Kidney glomerular epithelial cell (primary cell): Measurements from ENCODE around the gene ACKR1.
A peak's percentile ranks its signal among the peaks of the same experiment; 100 is the strongest.

Source experiments
- DNase-seq: peaks from one replicate; lab custom pipeline; 2025; lab: John Stamatoyannopoulos, UW

The ACKR1 gene

DNA sequence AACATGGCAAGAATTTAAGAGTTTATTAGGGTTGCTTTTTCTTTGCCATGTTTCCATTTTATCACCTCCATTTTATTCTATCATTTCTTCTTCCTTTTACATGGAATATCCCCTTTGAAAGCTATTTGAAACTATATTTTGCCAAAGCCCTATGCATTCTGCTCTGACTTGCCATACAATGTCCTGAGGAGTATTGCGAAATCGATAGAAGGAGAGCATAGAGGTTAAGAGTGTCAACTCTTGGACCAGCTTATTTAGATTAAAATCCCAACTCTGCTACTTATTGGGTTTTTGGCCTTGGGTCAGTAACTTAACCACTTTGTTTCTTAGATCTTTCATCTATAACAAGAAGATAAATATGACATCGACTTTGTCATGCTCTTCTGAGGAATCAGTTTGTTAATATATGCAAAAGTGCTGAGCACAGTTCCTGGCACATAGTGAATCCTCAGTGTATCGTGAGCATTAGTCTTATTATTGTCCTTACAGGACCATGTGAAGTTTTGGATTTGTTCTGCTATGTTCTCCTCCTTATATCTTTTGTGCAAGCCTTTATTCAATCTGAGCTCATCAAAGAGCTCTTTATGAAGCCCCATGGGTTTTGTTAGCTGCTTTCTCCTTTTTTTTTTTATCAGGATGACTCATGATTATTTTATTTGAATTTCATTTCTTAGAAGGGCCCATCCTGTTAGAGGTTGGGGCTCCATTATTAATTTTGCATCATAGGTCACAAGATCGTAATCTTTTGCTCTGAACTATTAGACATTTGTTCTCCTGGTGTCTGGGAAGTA, 17.6 kb downstream of the ACKR1 start:
- DNase-seq = no peak

DNA sequence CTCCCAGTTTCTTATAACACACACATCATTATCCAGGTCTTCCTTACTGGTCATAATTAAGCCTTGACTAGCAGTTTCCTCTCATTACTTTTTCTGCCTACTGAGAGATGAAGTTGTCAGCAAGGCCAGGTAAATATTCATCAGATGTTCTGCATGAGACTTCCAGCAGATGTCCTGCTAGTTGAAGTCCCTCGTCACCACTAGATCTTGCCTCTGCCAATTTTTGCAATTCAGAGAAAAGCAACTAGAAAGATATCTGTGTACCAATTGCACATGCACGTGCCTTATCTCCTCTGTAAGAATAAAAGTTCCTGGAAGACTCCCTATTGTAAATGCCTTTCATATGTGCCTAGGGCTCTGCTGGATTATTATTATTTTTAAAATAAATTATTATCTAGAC, 18.3 kb downstream of the ACKR1 start:
- no peak for DNase-seq

DNA sequence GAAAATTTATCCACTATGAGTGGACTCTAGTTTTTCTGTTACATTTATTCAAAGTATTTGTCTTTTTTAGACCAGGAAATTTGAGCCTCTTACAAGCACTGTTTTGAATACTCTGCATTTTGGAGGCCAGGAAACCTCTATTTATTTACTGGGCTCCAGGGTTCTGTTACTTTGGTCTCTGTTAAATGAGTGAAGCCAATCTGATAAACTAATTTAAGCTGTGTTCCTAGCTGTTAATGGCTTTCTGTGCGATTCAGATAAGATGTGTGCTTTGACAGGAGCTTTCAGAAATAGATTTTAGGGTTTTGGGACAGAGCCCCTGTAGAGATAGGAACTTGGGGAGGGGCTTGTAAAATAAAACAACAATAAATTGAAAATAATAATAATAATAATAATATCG, 23.9 kb downstream of the ACKR1 start:
- no peak for DNase-seq

DNA sequence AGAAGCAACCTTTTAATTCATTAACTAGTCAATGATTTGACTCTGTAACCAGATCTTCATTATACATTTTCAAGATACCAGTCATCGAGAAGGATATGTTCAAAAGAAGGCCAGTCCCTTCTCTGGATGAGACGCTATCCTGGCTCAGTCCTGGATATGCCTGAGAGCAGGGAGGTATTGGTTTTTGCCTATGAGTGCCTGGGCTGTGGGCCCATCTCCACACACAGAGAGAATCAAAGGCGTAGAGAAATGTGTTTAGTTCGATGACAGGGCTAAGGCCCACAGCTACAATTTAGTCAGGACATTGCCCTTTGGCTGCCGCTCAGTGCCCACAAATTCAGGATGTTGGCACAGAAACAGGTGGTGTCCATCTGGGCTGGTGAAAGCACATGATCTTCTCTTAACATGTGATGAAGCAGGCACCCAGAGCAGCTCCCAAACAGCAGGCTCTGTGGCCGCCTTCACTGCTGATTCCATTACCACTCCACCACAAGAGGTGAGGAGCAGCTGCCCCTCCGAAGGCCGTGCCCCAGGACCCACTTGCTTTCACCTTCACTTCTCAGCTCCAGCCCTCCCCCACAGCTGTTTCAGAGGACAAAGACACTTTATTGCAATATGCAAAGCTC, 24.7 kb downstream of the ACKR1 start:
- DNase-seq = no peak

DNA sequence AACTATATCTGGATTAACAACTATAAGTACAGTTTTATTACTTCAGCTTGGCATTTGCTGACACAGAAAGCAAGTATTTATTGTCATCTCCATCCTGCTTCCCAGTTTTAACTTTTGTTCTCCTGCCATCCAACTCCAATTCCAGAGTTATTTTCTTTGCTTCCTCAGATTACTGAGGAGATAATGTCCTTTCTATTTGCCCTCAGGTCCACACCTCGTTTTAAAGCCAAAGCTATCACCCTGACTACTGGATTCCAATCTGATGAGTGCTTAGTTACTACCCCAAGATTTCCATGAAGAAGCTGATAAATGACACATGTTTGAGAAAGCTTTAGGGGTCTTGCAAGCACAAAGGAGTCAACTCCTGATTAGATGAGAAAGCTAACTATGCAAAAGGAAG, 25.2 kb downstream of the ACKR1 start:
- peak; percentile 26 for DNase-seq

DNA sequence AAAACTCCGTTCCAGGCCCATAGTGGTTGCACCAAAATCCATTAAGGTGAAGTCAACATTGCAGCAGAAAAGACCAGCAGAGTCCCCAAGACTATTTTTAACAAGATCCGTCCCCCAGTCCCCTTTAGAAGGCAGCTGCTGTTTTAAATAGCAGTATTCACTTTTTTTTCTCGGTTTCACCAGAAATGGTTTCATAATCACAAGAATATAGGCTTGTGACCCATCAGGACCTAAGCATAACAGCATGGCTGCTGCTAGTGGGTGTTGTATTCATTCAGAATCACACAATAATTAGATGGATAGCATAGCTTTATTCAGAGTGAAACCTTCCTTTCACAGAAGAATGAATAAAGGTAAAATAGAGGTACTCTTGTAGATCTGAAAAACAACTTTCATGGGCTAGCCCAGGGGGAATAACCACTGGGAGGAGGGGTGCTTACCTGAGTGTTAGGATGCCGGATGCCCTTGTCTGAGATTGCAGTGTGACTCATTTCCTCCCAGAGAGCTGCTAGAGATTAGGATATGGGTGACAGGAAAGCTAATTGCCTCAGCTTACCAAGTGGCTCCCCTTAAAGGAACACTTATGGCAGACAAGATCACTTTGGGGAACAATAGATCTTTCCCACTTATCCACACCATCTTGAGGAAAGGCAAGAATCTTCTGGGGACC, 35.0 kb downstream of the ACKR1 start:
- DNase-seq = no peak

DNA sequence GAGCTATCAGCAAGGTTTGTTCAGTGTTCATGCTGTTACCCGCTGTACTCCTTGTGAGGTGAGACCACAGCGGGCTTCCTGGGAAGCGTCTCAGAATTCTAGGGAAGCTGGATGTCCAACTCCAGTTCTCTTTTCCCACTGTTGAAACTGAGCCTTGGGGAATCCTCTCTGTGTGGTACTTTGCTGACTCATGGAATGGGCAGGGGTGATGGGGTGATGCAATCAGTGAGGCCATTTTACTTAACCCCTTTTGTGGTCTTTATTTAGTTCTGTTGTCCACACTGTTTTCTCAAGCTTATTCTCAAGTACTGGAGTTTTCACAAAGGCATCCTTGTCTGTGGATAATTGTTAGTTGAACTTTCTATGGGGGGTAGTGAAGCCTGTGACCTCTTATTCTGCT, 42.6 kb downstream of the ACKR1 start:
- no peak for DNase-seq

DNA sequence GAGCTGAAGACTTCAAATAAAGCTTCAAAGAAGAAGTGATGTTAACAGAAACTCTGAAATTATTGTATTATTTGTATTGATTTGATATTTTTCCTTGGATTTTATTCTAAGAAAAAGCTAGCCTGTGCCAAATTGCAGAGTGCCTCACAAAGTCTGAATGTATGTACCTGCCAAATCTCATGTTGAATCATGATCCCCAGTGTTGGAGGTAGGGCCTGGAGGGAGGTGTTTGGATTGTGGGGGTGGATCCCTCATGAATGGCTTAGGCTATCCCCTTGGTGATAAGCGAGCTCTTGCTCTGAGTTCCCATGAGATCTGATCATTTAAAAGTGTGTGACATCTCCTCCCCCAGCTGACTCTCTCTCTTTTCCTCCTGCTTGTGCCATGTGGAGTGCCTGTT, 43.6 kb downstream of the ACKR1 start:
- no peak for DNase-seq

DNA sequence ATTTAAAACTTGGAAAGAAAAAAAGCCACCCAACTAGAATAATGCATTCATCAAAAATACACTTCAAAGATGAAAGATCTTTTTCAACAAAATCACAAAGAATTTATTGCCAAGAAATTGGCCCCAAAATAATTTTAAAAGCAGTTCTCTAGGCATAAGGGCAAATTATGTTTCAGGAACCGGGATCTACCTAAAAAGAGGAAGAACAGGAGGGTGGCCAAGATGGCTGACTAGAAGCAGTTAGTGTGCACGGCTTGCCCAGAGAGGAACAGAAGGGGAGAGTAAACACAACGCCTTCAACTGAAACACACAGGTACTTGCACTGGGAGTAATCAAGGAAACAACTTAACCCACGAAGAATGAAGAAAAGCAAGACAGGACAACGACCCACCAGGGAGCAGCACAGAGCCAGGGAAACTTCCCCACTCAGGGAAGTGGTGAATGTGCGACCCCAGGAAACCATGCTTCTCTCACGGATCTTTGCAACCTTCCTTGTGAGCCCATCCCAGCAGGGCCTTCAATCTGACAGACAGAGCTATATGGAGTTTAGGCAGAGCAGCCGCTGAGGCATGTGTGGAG, 46.1 kb downstream of the ACKR1 start:
- DNase-seq = no peak
